ENCODE results near the gene SOHLH2. TPM values are rescaled to one million over a fixed set of nuclear protein-coding genes. Genes with fewer than 3 reads are reported as not detected.

Gene SOHLH2
- total RNA-seq, 4 donors from 2014 or later = not detected

GRCh38 chr13:36244073-36244472 lies 29.7 kb upstream of the SOHLH2 start:
- Histone ChIP-seq H3K4me1 (no peaks in the 10 kb centered on the region), H3K4me3 (no peak overlapping the region), H3K27ac (replicated peaks in 1 of 4) (no peak overlapping the region), H3K36me3 (peaks cover 0 to 4% (median 2%) of the 10 kb centered on the region in 4 donors), H3K27me3 (no peaks in the 10 kb centered on the region), H3K9me3 (peaks cover 0 to 8% (median 0%) of the 10 kb centered on the region in 4 donors)
- DNase-seq (ENCODE audit: extremely low spot score) = no peak
- 89% methylated on average over 2 of the region's 2 CpGs for WGBS
- intact Hi-C loops (cut with DNase I) = no loop called here
- TF ChIP-seq CTCF (IDR thresholded peaks at IDR 0.05) (no peak), POLR2AphosphoS5 (IDR thresholded peaks at IDR 0.05) (no peak), EP300 (IDR thresholded peaks at IDR 0.05) (no peak), POLR2A (IDR thresholded peaks at IDR 0.05; ENCODE audit: low read depth) (no peak)

DNA sequence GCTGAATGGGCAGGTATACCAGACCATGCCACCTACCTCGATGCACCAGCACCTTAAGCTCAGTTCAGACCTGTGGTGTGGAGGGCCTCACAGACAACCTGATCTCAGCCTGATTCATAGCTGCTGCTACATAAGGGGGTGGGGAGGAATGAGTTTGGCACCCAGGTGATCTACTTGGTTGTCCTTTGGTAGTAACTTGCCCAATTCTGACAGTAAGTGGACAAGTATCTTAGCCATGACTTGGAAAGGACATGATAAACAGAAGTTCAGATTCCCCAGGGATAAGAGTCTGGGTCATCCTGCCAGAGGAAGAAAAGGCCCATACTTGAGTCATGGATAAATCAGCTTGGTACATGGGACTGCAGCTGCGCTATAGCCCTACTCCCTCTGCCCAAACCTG lies 28.4 kb upstream of the SOHLH2 start:
- Histone ChIP-seq H3K27me3 (no peaks in the 10 kb centered on the region), H3K27ac (replicated peaks in 1 of 4) (no peak overlapping the region), H3K4me1 (no peaks in the 10 kb centered on the region), H3K9me3 (peaks cover 0 to 8% (median 0%) of the 10 kb centered on the region in 4 donors), H3K36me3 (peaks cover 0 to 4% (median 2%) of the 10 kb centered on the region in 4 donors), H3K4me3 (no peak overlapping the region)
- DNase-seq (ENCODE audit: extremely low spot score) = no peak
- TF ChIP-seq CTCF (IDR thresholded peaks at IDR 0.05) (no peak), EP300 (IDR thresholded peaks at IDR 0.05) (no peak), POLR2A (IDR thresholded peaks at IDR 0.05; ENCODE audit: low read depth) (no peak), POLR2AphosphoS5 (IDR thresholded peaks at IDR 0.05) (no peak)
- intact Hi-C loops (cut with DNase I) = no loop called here
- 80% methylated on average over 1 of the region's 2 CpGs for WGBS

DNA sequence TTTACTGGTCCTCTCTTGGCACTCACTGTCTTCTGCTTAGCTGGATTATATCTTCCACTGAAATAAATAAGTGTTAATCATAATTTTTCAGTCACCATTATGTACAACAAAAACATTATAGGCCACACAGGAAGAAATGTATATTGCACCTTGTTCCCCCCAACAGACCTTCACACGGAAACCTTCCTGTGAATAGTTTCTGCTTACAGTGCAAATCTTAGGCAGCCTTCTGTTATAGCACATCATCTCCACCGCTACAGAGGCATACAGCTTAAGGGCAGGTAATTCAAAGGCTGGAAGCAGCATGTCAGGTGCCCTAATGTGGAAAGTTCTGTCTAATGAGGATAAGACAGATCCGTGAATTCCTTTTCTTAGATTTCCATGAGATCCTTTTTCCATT lies 16.9 kb upstream of the SOHLH2 start:
- intact Hi-C loops (cut with DNase I) = no loop called here
- WGBS = 88% methylated on average over 2 of the region's 3 CpGs
- TF ChIP-seq EP300 (IDR thresholded peaks at IDR 0.05) = no peak
- no peak for TF ChIP-seq POLR2AphosphoS5 (IDR thresholded peaks at IDR 0.05)
- TF ChIP-seq POLR2A (IDR thresholded peaks at IDR 0.05; ENCODE audit: low read depth) = no peak
- TF ChIP-seq CTCF (IDR thresholded peaks at IDR 0.05) = no peak
- Histone ChIP-seq H3K9me3 (peaks cover 0 to 12% (median 8%) of the 10 kb centered on the region in 4 donors), H3K27ac (replicated peaks in 1 of 4) (no peak overlapping the region), H3K27me3 (no peaks in the 10 kb centered on the region), H3K4me3 (no peak overlapping the region), H3K36me3 (no peaks in the 10 kb centered on the region), H3K4me1 (no peaks in the 10 kb centered on the region)
- no peak for DNase-seq (ENCODE audit: extremely low spot score)

DNA sequence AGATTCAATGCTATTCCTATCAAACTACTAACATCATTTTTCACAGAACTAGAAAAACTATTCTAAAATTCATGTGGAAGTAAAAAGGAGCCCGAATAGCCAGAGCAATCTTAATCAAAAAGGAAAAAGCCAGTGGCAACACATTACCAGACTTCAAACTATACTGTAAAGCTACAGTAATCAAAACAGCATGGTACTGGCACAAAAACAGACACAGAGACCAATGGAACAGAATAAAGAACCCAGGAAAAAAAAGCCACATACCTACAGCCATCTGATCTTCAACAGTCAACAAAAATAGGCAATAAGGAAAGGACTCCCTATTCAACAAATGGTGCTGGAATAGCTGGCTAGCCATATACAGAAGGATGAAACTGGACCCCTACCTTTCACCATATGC lies 10.4 kb upstream of the SOHLH2 start:
- peaks cover 0 to 18% (median 14%) of the 10 kb centered on the region in 4 donors for H3K9me3 ChIP-seq

More for the DNA sequence above, 10.4 kb upstream of the SOHLH2 start:
- Histone ChIP-seq H3K36me3 (no peaks in the 10 kb centered on the region), H3K27ac (replicated peaks in 1 of 4) (no peak overlapping the region), H3K4me1 (no peaks in the 10 kb centered on the region), H3K27me3 (no peaks in the 10 kb centered on the region), H3K4me3 (no peak overlapping the region)
- intact Hi-C loops (cut with DNase I) = no loop called here
- 88% methylated on average over 1 of the region's 1 CpG for WGBS
- DNase-seq (ENCODE audit: extremely low spot score) = no peak
- TF ChIP-seq EP300 (IDR thresholded peaks at IDR 0.05) = no peak
- no peak for TF ChIP-seq POLR2A (IDR thresholded peaks at IDR 0.05; ENCODE audit: low read depth)
- TF ChIP-seq CTCF (IDR thresholded peaks at IDR 0.05) = no peak
